Omental fat pad (tissue), 4 donors: Measurements from ENCODE around the gene ZNF678. TPM values are rescaled to one million over a fixed set of nuclear protein-coding genes. Genes with fewer than 3 reads are reported as not detected.

ENCODE experiments used
- ATAC-seq: fragments of 150-250 bp; one replicate; pipeline ENCODE4 v1.9.1; 2016; ENCODE audit warnings: mild to moderate bottlenecking, moderate library complexity; ENCODE audit not compliant: low FRiP score
- DNase-seq: peaks from one replicate; pipeline ENCODE4 v3.0.0-alpha.2; 2019; ENCODE audit warnings: low spot score
- total RNA-seq, 4 donors: library from RNA; depleted of rRNA; stranded (reverse); fragments of >200 nt; gene quantifications; one replicate each; pipeline ENCODE4 v1.1.0, GENCODE V29; 2016
- TF ChIP-seq, protein P1 (sequence below), 3 donors: fragments of 450-650 bp; IDR thresholded peaks; one replicate each; pipeline ENCODE4 v1.5.1; 2016 to 2017; ENCODE audit warnings: antibody characterized with exemption in 3 of 3, mild to moderate bottlenecking in 3 of 3, moderate library complexity in 2 of 3

The ZNF678 gene
- total RNA-seq, 4 donors from 2014 or later = 4.9 to 9.9 (median 6.4) TPM

DNA sequence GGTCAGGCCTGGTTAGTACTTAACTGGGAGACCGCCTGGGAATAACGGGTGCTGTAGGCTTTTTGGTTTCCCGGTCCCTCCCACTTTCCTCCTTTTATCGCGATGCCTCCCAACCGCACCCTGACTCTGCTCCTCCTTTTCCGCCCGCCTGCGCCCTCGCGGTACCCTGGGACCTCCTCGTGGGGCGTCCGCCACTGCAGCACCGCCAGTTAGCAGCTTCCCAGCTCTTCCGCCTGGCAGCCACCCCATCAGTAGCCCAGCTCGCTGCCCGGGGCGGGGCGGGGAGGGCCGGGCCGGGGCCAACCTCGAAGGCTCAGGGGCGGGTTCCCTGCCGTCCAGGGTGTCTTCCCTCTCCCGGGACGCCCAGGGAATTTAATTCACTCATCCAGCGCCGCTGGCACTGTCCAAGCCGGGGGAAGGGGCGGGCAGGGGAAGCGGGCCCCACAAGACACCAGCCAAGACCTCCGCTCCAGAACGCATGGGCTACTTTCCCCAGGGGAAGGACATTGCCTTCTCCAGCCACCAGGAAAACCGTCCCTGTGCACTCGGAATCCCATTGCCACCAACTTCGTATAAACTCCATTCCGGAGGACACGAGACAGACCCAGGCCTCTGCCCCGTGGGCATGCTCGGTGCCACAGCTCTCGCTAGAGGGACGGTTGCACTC lies 2.0 kb upstream of the ZNF678 start:
- DNase-seq (no peak), ATAC-seq (no peak)
- TF ChIP-seq, protein P1, sequence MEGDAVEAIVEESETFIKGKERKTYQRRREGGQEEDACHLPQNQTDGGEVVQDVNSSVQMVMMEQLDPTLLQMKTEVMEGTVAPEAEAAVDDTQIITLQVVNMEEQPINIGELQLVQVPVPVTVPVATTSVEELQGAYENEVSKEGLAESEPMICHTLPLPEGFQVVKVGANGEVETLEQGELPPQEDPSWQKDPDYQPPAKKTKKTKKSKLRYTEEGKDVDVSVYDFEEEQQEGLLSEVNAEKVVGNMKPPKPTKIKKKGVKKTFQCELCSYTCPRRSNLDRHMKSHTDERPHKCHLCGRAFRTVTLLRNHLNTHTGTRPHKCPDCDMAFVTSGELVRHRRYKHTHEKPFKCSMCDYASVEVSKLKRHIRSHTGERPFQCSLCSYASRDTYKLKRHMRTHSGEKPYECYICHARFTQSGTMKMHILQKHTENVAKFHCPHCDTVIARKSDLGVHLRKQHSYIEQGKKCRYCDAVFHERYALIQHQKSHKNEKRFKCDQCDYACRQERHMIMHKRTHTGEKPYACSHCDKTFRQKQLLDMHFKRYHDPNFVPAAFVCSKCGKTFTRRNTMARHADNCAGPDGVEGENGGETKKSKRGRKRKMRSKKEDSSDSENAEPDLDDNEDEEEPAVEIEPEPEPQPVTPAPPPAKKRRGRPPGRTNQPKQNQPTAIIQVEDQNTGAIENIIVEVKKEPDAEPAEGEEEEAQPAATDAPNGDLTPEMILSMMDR (IDR thresholded peaks at IDR 0.05) = no peak

GRCh38 chr1:227562037-227562436 lies 1.3 kb upstream of the ZNF678 start:
- TF ChIP-seq, protein P1 (IDR thresholded peaks at IDR 0.05) = no peak
- no peak for ATAC-seq
- no peak for DNase-seq

- ATAC-seq = no peak
- TF ChIP-seq, protein P1 (IDR thresholded peaks at IDR 0.05) = no peak
- DNase-seq = no peak
These were observed 428 bp upstream of the ZNF678 start for GRCh38 chr1:227562933-227563323.

DNA sequence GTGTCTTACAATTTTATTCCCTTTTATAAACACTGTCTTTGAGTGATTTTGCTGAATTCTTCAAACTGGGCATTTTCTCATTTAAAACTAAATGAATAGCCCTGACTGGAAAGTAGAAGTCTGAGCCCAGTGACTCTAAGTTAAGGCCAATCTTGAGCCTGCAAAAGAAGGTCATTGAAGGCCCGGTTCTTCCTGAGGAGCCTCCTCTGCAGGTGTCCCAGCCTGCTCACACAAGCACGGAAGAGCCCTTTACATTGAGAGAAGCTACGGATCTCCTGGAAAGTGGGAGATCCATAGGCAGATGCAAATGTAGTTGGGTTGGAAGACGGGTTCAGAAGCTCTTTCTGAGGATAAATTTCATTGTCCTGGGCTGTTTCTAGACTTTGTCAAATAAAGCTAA lies 3.9 kb downstream of the ZNF678 start:
- ATAC-seq (no peak), DNase-seq (no peak)
- TF ChIP-seq, protein P1 (IDR thresholded peaks at IDR 0.05) = no peak

- TF ChIP-seq, protein P1 (IDR thresholded peaks at IDR 0.05) = no peak
- ATAC-seq (no peak), DNase-seq (no peak)
These were observed 5.2 kb downstream of the ZNF678 start for GRCh38 chr1:227568593-227568992.

- TF ChIP-seq, protein P1 (IDR thresholded peaks at IDR 0.05) = no peak
- DNase-seq (no peak), ATAC-seq (no peak)
These were observed 9.4 kb downstream of the ZNF678 start for GRCh38 chr1:227572752-227573151.

DNA sequence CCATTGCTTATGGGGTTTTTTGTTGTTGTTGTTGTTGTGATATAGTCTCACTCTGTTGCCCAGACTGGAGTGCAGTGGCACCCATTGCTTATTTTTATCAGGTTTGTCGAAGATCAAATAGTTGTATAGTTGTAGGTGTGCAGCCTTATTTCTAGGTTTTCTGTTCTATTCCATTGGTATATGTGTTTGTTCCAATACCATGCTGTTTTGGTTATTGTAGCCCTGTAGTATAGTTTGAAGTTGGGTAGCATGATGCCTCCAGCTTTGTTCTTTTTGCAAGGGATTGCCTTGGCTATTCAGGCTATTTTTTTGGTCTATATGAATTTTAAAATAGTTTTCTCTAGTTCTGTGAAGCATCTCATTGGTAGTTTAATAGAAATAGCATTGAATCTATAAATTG lies 11.6 kb downstream of the ZNF678 start:
- DNase-seq = no peak
- TF ChIP-seq, protein P1 (IDR thresholded peaks at IDR 0.05) = no peak
- ATAC-seq = no peak
